Spleen (tissue), 7 donors: Measurements from ENCODE around the gene KBTBD8.
A peak's percentile ranks its signal among the peaks of the same experiment; 100 is the strongest.

Source experiments
- POLR2A ChIP-seq, 3 donors: fragments of 450-650 bp; IDR thresholded peaks; one replicate each; pipeline ENCODE4 v1.5.1; 2017; ENCODE audit warnings: antibody characterized with exemption in 3 of 3, mild to moderate bottlenecking in 1 of 3
- POLR2AphosphoS5 ChIP-seq, 3 donors: sonication (generic); formaldehyde crosslinking; IDR thresholded peaks; one replicate each; pipeline ENCODE4 v1.5.1; 2017; ENCODE audit warnings: antibody characterized with exemption in 3 of 3
- TF ChIP-seq, protein P1 (sequence below), 11 experiments: fragments of 200-600 bp in 7 of 11; fragments of 450-650 bp in 4 of 11; sonication (generic) in 4 of 11; IDR thresholded peaks in 8 of 11; conservative IDR thresholded peaks in 3 of 11; 1 replicate in 7 of 11; 2 replicates in 4 of 11; pipeline versions ENCODE4 v1.4.0 to v1.8.0; 2016 to 2021; ENCODE audit warnings: antibody characterized with exemption in 11 of 11, inconsistent platforms in 4 of 11, mild to moderate bottlenecking in 1 of 11
- donor health status: DM: no; HTN: no; CAD: no; lungs with moderate emphysema.
- donor health status: DM: no; HTN: no; CAD: no.
- donor health status: DM: no; HTN: no; CAD: no.

DNA sequence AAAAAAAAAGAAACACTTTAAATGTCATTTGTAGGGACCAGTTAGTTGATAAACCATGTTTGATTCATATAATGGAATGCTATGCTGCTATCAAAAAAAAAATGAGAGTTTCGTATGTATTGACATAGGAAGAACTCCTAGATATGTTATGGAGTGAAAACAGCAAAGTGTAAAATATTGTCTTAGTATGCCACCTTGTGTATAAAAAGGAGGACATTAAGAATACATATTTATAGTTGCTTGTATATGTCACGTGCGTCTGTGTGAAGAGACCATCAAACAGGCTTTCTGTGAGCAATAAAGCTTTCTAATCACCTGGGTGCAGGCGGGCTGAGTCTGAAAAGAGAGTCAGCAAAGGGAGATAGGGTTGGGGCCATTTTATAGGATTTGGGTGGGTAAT lies 39.5 kb downstream of the KBTBD8 start:
- TF ChIP-seq, protein P1, sequence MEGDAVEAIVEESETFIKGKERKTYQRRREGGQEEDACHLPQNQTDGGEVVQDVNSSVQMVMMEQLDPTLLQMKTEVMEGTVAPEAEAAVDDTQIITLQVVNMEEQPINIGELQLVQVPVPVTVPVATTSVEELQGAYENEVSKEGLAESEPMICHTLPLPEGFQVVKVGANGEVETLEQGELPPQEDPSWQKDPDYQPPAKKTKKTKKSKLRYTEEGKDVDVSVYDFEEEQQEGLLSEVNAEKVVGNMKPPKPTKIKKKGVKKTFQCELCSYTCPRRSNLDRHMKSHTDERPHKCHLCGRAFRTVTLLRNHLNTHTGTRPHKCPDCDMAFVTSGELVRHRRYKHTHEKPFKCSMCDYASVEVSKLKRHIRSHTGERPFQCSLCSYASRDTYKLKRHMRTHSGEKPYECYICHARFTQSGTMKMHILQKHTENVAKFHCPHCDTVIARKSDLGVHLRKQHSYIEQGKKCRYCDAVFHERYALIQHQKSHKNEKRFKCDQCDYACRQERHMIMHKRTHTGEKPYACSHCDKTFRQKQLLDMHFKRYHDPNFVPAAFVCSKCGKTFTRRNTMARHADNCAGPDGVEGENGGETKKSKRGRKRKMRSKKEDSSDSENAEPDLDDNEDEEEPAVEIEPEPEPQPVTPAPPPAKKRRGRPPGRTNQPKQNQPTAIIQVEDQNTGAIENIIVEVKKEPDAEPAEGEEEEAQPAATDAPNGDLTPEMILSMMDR (IDR thresholded peaks at IDR 0.05 in 8 of 11, conservative IDR thresholded peaks at IDR 0.05 in 3 of 11) = peak in 3 of 11 experiments; percentile 14 to 45 (median 22)
- TF ChIP-seq POLR2A (IDR thresholded peaks at IDR 0.05) (no peak), POLR2AphosphoS5 (IDR thresholded peaks at IDR 0.05) (no peak)
